ENCODE measurements around the gene ERF. TPM values are rescaled to one million over a fixed set of nuclear protein-coding genes. Genes with fewer than 3 reads are reported as not detected.
A peak's percentile ranks its signal among the peaks of the same experiment; 100 is the strongest.

Gene ERF
- total and polyA plus RNA-seq, 10 of the 15 experiments (the other 5 are each of a cell fraction or from before 2014, with no cell fraction given) = 0.02 to 51.8 (median 14.4) TPM

DNA sequence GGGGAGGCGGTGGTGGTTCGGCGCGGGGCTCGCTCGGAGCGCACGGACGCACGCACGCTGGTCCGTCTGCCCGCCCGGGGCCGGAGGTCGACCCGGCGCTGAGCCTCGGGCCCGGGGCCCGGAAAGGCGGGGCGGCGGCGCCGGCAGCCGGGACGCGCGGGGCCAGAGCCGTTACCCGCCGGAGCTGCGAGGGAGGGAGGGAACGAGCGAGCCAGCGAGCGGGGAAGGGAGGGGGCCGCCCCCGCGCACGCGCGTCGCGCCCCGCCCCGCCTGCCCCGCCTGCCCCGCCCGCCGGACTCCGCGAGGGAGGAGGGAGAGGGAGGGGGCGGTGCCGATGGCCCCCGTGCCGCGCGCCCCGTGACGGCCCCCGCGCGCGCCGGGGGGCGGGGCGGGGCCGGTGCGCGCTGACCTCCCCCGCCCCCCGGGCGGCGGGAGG is 29.2 kb upstream of the ERF start:
- SMC1A ChIA-PET (ENCODE audit: uncharacterized antibody, unreplicated experiment) = no interaction called here
- Histone ChIP-seq H3K27me3 (replicated peaks in 1 of 2; ENCODE audit: control insufficient read depth in 2 of 2, insufficient read depth in 2 of 2, low read length in 1 of 2) (no peaks in the 10 kb centered on the region), H3K4me2 (ENCODE audit: control insufficient read depth, insufficient read depth) (no peak overlapping the region), H4K20me1 (ENCODE audit: control insufficient read depth, insufficient read depth) (no peaks in the 10 kb centered on the region; the same call in 1 of the 2 replicates), H3K4me3 (no peak overlapping the region; the same call in 1 of the 2 replicates), H3K27ac (ENCODE audit: control insufficient read depth, insufficient read depth) (peak overlapping the region; percentile 78), H3K9ac (ENCODE audit: control insufficient read depth, insufficient read depth, low read length) (peak overlapping the region; percentile 40; the same call in 1 of the 2 replicates), H3K9me3 (replicated peaks; ENCODE audit: control insufficient read depth, insufficient read depth, low read length) (no peaks in the 10 kb centered on the region), H3K36me3 (ENCODE audit: control insufficient read depth in 2 of 2, insufficient read depth in 2 of 2, low read length in 1 of 2) (peaks cover 9% of the 10 kb centered on the region in 2 experiments), H3K79me2 (ENCODE audit: control insufficient read depth, insufficient read depth, low read length) (peaks cover 35% of the 10 kb centered on the region), H2AFZ (ENCODE audit: control insufficient read depth, low read depth, low read length) (0 out of 2 replicates have a peak overlapping the region, but pooled peaks have one; percentile 30), H3K4me1 (ENCODE audit: control insufficient read depth, insufficient read depth, low read length) (peaks cover 44% of the 10 kb centered on the region)
- in situ Hi-C loops (cut with MboI) (no loop called here), intact Hi-C loops (cut with micrococcal nuclease; ENCODE audit: unreplicated experiment) (loop anchor here (5.0 kb wide), 3 partner anchors 87 to 177 kb away; partner anchors contain the start of gene POU2F2)
- 0% methylated on average over 10 of the region's 76 CpGs for WGBS (ENCODE audit: insufficient coverage, insufficient replicate concordance, low lambda C conversion rate, missing lambda C conversion rate)
- ATAC-seq (no peak), DNase-seq (ENCODE audit: low read depth, low spot score) (no peak), FAIRE-seq (no peak)
- no TSS peak for BruUV-seq (replicated peaks)
- POLR2A ChIA-PET = interaction anchor here (0.5 to 1.6 kb wide), 4 partner anchors 14 to 1020 kb away, joined by 3 to 6 read pairs (median 5); partner anchors contain the start of gene HNRNPUL1
- RAD21 ChIA-PET (ENCODE audit: unreplicated experiment) = interaction anchor here (1.0 to 1.4 kb wide), 2 partner anchors 41 to 154 kb away, joined by 3 to 5 read pairs; no protein-coding TSS in a partner anchor
- CTCF ChIA-PET = interaction anchor here (0.9 to 1.6 kb wide), 2 partner anchors 12 to 38 kb away, joined by 3 to 7 read pairs; no protein-coding TSS in a partner anchor
- 0 out of 2 replicates have a peak, but pooled peaks have one; percentile 17 for TF ChIP-seq IKZF1 (conservative IDR thresholded peaks at IDR 0.05)
- peak; percentile 64 to 90; a peak in 3 of 4 replicates for TF ChIP-seq BHLHE40 (IDR thresholded peaks at IDR 0.05; ENCODE audit: borderline replicate concordance in 1 of 2, low read depth in 2 of 2, low read length in 1 of 2)
- TF ChIP-seq NRF1 (conservative IDR thresholded peaks at IDR 0.05; ENCODE audit: low read depth, low read length) = peak; percentile 36; the same call in 1 of the 2 replicates
- TF ChIP-seq, protein P1, sequence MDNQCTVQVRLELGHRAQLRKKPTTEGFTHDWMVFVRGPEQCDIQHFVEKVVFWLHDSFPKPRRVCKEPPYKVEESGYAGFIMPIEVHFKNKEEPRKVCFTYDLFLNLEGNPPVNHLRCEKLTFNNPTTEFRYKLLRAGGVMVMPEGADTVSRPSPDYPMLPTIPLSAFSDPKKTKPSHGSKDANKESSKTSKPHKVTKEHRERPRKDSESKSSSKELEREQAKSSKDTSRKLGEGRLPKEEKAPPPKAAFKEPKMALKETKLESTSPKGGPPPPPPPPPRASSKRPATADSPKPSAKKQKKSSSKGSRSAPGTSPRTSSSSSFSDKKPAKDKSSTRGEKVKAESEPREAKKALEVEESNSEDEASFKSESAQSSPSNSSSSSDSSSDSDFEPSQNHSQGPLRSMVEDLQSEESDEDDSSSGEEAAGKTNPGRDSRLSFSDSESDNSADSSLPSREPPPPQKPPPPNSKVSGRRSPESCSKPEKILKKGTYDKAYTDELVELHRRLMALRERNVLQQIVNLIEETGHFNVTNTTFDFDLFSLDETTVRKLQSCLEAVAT (IDR thresholded peaks at IDR 0.05) = no peak
- TF ChIP-seq, protein P2, sequence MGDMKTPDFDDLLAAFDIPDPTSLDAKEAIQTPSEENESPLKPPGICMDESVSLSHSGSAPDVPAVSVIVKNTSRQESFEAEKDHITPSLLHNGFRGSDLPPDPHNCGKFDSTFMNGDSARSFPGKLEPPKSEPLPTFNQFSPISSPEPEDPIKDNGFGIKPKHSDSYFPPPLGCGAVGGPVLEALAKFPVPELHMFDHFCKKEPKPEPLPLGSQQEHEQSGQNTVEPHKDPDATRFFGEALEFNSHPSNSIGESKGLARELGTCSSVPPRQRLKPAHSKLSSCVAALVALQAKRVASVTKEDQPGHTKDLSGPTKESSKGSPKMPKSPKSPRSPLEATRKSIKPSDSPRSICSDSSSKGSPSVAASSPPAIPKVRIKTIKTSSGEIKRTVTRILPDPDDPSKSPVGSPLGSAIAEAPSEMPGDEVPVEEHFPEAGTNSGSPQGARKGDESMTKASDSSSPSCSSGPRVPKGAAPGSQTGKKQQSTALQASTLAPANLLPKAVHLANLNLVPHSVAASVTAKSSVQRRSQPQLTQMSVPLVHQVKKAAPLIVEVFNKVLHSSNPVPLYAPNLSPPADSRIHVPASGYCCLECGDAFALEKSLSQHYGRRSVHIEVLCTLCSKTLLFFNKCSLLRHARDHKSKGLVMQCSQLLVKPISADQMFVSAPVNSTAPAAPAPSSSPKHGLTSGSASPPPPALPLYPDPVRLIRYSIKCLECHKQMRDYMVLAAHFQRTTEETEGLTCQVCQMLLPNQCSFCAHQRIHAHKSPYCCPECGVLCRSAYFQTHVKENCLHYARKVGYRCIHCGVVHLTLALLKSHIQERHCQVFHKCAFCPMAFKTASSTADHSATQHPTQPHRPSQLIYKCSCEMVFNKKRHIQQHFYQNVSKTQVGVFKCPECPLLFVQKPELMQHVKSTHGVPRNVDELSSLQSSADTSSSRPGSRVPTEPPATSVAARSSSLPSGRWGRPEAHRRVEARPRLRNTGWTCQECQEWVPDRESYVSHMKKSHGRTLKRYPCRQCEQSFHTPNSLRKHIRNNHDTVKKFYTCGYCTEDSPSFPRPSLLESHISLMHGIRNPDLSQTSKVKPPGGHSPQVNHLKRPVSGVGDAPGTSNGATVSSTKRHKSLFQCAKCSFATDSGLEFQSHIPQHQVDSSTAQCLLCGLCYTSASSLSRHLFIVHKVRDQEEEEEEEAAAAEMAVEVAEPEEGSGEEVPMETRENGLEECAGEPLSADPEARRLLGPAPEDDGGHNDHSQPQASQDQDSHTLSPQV (IDR thresholded peaks at IDR 0.05) = no peak
- TF ChIP-seq EGR1 (IDR thresholded peaks at IDR 0.05; ENCODE audit: borderline replicate concordance in 1 of 2, low read depth in 2 of 2, low read length in 2 of 2) = peak in 1 of 2 experiments; percentile 84; a peak in 1 of 3 replicates
- peak; percentile 12; the same call in 1 of the 2 replicates for TF ChIP-seq NR2F1 (conservative IDR thresholded peaks at IDR 0.05)
- no peak for TF ChIP-seq CBX3 (IDR thresholded peaks at IDR 0.05; ENCODE audit: borderline replicate concordance, low read depth)
- peak; percentile 88 for TF ChIP-seq BACH1 (IDR thresholded peaks at IDR 0.05; ENCODE audit: borderline replicate concordance)
- TF ChIP-seq SMARCA5 (IDR thresholded peaks at IDR 0.05) = peak; percentile 83
- TF ChIP-seq SRF (IDR thresholded peaks at IDR 0.05; ENCODE audit: low read depth in 2 of 2, low read length in 2 of 2) = 0 out of 4 replicates have a peak, but pooled peaks of 1 of the 2 experiments have one; percentile 7
- peak; percentile 32; the same call in 1 of the 2 replicates for TF ChIP-seq RB1 (IDR thresholded peaks at IDR 0.05; ENCODE audit: borderline replicate concordance)
- TF ChIP-seq, protein P3, sequence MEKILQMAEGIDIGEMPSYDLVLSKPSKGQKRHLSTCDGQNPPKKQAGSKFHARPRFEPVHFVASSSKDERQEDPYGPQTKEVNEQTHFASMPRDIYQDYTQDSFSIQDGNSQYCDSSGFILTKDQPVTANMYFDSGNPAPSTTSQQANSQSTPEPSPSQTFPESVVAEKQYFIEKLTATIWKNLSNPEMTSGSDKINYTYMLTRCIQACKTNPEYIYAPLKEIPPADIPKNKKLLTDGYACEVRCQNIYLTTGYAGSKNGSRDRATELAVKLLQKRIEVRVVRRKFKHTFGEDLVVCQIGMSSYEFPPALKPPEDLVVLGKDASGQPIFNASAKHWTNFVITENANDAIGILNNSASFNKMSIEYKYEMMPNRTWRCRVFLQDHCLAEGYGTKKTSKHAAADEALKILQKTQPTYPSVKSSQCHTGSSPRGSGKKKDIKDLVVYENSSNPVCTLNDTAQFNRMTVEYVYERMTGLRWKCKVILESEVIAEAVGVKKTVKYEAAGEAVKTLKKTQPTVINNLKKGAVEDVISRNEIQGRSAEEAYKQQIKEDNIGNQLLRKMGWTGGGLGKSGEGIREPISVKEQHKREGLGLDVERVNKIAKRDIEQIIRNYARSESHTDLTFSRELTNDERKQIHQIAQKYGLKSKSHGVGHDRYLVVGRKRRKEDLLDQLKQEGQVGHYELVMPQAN (conservative IDR thresholded peaks at IDR 0.05) = peak; percentile 39
- TF ChIP-seq LARP7 (IDR thresholded peaks at IDR 0.05) = peak; percentile 73
